Central memory CD4-positive, alpha-beta T cell (primary cell): ENCODE data around the gene CARNS1.
A peak's percentile ranks its signal among the peaks of the same experiment; 100 is the strongest.

Experiments used
- DNase-seq: peaks from one replicate; pipeline ENCODE4 v3.0.0; 2022
- total RNA-seq, 3 experiments: gene quantifications; one replicate each; lab custom pipeline; 2026; lab: John Stamatoyannopoulos, UW

The CARNS1 gene, protein sequence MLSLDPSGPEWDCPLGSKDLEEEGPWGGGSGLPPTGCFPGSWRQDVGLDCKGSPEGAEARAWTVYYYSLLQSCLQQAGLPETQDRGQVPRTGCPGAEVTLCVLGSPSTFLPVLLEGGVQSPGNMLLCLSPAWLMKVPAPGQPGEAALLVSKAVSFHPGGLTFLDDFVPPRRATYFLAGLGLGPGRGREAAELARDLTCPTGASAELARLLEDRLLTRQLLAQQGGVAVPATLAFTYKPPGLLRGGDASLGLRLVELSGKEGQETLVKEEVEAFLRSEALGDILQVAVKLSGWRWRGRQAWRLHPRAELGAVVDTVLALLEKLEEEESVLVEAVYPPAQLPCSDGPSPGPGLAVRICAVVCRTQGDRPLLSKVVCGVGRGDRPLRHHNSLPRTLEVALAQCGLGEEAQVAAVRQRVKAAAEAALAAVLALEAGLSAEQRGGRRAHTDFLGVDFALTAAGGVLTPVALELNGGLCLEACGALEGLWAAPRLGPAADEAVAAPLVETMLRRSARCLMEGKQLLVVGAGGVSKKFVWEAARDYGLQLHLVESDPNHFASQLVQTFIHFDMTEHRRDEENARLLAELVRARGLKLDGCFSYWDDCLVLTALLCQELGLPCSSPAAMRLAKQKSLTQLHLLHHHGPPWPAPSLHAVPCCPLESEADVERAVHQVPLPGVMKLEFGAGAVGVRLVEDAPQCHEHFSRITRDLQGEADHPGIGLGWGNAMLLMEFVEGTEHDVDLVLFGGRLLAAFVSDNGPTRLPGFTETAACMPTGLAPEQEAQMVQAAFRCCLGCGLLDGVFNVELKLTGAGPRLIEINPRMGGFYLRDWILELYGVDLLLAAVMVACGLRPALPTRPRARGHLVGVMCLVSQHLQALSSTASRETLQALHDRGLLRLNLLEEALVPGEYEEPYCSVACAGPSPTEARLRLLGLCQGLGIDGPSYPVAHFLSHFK
- 1.9 to 17.6 (median 3.3) reads per million in 3 experiments for total RNA-seq

DNA sequence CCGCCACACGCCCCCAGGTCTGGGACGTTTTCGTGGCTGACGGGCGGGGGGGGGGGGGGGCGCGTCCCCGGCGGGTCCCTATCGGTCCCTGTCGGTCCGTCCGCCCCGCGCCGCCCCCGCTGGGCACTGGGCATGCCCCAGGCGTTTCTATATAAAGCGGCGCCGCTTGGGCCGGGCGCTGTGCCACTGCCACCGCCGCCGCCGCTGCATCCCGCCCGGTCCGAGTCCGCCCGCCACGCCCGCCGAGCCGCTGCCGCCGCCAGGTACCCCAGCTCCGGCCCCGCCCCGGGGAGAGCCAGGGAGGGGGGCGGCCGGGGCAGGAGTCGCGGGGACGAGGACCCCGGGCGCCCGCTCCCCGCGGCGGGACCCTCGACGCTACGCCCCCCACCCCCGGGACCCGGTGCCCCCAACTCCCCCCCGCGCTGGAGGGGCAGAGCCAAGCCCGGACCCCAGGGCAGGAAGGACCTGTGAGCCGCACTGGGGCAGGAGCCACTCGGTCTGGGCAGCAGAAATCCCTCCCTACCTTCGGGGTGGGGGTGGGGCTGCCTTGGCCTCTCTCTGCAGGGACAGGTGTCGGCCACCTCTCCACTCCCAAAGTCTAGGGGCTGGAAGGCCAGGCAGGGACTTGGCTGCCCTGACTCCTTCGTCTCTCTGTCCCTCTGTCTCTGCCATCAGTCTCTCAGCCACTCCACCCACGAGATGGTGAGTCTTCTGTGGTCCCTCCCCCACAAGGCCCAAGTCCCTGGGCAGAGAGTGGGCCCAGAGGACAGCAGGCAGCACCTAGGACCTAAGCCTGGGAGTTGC lies at the start of gene CARNS1:
TSS of gene CARNS1 (plus strand) at position 178 of the 804 bp plus-strand sequence. CDS start at position 700, 522 bp downstream.
- DNase-seq: no peak

DNA sequence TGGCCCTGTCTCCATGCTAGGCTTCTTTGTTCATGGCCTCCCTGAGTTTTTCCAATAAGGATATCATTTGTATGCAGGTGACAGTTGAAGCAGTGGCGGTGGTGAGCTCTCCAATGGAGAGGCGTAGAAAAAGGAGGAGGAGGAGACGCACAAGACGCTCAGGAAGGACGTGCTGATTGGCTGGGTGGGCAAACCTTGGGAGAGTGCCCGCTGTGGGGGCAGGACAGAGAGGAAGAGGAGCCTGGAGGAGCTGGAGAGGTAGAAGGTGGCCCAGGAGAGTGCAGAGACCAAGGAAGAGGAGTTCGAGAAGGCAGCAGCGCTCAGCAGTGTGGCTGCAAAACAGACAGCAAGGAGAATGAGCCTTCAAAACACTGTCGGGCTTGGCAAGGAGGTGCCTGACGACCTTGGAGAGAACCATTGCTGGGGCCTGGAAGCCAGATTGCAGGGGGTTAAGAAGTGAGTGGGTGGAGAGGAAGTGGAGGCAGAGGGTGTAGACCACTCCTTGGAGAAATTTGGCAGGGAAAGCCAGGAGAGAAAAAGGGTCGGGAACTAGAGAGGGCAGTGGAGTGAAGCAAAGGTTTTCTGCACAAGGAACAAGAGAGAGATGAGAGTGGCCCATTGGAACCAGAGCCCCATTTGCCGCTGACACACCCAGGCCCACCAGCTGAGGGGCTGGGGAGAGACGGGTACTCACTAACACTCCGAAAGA lies 49.6 kb upstream of the CARNS1 start:
- DNase-seq: no peak

DNA sequence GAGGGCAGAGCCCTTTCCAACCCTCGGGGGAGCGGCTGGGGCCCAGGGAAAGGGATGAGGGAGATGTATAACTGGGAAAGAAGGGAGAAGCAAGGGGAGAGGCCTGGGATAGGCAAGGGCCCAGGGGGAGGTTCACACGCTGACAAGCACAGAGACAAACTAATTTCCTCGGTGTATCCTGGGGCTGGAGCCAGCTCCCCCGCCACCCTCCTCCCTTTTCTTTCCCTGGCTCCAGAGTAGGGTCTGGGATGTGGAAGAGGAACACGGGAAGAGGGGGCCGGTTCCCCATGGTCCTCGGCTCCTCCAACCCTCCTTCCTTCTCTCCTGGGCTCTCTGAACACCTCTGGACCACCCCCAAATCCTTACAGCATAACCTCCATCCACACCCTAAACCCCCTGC lies 48.9 kb upstream of the CARNS1 start:
- no peak for DNase-seq

DNA sequence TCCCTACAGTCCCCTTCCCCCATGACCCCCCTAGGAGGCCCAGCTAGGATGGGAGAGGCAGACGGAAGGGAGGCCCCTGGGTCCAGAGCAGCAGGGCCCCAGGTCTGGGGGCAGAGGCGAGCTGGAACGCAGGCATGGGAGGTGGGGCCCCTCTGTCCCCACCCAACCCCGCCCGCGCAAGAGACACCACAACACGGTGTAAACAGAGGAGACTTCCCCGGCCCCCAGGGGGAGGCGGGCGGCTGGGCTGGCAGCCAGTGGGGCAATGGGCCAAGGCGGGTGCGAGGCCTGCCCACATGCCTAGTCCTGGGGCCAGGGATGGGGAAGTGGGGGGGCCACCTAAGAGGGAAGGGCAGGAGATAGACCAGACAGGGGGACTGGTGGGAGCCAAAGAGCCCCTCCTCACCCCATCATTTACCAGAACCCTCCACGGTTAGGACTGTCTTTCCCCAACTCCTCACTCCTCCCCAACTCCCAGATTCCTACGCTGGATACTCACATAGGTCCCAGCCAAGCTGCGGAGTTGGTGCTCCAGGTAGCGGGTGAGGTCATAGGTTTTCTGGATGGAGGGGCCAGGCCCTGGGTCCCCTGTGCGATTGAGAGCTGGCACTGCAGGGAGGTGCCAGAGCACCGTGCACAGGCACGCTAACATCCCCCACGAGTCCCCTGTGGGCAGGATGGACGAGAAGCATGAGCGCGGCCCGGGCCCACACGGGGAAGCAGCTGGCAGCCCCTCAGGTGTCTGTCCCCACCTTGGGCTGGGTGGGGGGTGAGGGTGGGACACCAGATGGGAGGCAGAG lies 48.3 kb upstream of the CARNS1 start:
- no peak for DNase-seq

DNA sequence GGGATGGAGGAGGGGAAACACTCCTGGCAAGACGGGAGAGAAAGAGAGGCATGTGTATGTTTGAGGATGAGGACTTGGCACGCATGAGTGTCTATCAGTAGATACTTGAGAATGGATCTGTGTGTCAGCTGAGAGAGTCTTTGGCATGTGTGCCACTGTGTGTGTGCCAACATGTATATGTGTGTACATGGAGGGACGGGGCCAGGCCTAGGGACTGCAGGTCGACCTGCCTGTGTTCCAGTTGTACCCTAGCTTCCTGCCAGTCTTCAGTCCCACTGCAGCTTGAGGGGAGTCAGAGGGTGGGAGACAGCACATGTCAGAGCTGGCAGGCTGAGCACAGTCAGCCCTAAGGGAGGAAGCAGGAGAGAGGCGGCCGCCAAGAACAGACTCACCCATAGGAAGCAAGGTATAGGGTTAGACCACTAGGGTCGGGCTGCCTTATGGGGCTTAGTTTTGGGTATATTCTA lies 47.7 kb upstream of the CARNS1 start:
- DNase-seq: no peak

DNA sequence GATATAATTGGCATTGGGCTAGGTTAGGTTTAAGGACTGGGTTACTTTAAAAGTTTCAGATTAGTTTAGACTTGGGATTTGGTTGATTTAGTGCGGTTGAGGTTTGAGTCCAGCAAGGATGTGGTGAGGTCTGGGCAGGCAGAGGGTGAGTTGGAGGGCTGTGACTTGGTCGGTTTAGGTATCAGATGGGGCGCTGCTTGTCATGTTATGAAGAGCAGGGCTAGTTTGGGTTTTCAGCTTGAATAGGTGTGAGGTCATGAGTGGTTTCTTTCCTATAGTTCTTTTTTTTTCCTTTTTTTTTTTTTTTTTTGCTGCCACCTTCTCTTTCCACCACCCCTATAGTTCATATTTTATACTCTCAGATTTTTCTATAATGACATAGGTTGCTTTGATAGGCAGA lies 46.9 kb upstream of the CARNS1 start:
- DNase-seq: no peak

DNA sequence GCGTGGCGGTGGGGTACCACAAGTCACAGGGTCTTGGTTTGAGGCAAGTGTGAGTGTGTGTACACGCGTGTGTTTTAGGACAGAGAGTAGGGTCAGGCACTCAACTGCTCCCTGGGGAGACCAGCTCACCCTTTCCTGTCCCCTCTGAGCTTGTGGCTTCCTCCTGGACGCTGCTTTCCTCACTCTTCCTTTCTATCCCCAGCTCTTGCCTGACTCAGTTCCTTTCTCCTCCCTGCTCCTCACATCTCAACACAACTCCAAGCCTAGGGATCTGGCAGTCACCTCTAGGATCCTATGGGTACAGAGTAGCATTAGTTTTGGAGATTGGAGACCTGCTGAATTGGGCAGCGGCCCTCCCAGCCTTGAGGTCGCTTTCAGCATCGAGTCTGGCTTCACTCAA lies 46.2 kb upstream of the CARNS1 start:
- no peak for DNase-seq

DNA sequence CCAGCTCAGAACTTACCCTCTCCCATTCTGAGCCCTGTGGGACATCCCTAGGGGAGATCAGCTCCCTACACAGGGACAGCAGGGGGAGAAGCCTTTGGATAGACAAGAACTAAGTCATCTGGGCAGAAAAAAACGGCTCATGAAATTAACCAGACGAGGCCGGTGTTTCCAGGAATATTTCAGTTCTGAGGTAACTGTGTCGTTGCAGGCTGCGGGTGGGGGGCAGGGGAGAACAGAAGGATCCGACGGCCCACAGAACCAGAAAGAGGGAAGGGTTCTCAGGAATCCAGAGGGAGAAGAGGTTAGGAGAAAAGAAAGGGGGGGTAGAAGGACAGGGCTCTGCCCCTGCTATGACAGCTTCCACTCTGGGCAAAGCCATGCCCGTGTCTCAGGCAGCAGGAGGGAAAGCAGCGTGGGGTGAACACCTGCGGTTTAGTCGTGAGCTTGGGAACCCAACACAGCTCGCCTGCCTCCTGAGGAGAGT lies 45.6 kb upstream of the CARNS1 start:
- DNase-seq: no peak

DNA sequence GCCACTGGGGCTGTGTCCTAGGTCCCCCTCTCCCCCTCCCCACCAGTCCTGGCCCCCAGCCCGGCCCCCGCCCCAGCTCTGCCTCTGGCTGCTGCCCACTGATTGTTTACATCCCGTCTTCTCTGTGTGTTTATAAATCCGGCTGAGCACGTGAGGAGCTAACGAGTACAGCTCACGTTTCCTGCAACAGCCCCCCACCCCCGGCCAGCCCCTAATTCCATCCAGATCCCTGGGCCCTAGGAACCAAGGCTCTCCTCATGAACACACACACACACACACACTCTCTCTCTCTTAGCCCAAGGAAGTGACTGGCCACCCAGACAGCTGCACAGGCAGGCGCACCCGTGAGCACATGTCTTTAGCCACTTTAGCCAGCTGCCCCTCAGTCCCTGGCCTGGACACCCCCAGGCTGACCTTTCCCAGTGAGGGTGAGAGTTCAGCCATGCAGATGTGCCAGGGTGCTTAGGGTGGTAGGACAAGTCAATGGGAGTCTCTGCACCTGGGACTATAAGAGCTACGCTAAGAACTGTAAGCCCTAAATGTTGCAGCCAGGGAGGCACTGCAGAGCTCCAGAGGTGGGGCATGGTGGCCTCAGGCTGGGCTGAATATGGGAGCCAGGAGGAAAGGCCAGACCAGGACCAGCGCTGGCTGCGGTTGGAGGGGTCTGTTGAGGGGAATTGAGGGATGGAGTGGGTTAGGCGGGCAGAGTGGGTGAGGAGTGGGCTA lies 45.0 kb upstream of the CARNS1 start:
- DNase-seq: no peak

DNA sequence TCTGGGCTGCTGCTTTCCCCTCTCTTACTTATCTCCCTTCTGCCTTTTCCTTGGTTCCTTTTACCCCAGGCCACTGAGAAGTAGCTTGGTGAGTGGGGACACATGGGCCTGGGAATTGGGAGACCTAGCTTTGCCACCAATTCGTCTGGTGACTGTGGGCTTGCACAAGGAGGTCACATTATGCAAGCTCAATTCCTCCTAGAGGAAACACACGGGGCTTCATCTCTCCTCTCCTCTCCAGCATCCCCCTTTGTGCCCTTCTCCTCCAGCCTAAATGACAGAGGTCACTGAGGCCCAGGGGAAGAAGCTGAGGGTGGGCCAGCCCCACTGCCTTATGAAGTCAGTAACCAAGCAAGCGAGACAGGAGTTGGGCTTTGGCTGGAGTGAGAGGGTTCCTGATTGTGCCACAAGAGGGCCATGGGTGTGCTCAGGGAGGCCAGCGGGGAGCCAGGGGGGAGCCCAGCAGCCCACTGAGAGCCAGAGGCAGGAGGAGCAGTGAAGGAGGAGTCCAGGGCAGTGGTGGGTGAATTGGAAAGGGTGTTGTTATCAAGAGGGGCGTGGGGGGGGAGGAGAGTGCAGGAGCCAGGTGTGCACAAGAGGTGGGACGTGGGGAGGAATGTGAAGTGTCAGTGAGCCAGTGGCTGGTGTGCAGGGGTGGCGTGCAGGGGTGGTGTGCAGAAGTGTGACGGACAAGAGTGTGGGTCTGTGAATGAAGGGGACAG lies 44.1 kb upstream of the CARNS1 start:
- DNase-seq: no peak

DNA sequence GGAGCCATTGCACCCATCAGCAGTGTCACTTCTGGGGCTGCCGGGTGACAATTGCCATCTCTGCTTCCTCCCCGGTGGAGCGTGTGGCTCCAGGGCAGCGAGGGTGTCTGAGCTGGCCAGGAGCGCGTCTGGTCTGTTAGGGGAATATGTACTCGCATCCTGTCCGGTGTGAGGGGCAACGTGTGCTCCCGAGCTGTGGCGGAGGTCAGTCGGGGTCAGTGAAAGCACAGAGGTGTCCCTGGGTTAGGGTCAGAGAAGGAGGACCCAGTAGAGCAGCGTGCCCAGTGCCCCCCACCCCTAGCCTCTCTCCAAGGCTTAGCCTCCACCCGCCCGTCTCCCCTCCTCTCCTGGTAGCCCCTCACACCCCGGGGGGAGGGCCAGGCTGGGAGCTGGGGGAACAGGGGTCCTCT lies 43.6 kb upstream of the CARNS1 start:
- no peak for DNase-seq

DNA sequence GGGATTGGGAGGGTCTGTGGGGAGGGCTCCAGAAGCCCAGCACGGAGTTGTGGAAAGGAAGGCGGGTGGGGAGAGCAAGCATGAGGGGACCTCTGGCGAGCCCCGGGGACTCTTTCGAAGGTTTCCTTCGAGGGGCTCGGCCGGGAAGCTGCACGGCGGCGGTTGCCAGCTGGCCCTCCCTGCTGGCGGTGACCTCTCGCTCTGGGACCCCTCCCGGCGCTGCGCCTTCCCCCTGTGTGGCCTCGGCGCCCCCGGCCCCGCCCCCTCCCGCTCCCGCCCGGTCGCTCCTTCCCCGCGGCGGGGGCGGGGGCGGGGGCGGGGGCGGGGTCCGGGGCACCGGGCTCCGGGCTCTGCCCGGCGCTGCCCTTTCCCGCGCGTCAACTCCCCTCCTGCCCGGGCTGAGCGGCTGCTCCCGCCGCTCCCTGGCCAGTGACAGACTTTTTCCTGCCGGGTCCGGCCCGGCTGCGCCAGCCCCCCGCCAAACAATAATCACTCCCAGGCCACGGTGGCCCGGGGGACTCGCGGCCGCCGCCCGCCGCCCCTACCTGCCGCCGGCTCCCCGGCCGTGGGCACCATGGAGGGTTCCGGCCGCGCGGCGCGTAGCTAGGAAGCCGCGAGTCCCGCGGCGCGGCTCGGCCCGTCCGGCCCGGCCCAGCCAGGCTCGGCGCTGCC lies 43.0 kb upstream of the CARNS1 start:
- DNase-seq: no peak

DNA sequence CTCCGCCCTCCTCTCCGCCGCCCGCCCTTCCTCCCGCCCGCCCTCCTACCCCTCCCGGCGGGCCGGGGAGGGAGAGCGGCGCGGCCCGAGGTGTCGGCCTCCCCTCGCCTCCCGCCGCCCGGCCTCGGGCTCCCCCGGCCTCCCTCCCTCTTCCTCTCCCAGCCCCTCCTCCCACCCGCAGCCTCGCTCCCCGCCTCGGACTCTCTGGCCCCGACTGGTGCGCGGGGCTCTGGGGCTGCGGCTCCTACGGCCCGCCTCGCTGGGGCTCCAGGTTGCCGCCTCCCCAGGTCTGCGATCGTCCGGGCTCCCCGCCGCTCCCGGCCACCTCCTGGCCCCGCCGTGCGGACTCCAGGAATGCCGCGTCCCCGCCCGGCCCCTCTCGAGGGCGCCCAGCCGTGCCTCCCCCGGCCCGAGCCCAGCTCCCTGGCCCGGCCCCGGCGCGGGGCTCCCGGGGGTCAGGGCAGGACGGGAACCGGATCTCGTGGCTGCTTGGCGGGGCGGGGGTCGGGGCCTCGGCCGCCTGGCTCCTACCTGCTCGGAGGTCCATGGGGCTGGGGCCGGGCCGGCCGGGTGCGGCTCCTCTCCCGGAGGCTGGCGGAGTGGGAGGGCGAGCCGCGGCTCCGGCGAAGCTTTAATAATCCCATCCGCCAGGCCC lies 42.4 kb upstream of the CARNS1 start, which contains the start of gene CLCF1:
TSS of gene CLCF1 (minus strand) at position 606 of the 655 bp plus-strand sequence. CDS start at position 547, 59 bp downstream.
- DNase-seq: no peak

DNA sequence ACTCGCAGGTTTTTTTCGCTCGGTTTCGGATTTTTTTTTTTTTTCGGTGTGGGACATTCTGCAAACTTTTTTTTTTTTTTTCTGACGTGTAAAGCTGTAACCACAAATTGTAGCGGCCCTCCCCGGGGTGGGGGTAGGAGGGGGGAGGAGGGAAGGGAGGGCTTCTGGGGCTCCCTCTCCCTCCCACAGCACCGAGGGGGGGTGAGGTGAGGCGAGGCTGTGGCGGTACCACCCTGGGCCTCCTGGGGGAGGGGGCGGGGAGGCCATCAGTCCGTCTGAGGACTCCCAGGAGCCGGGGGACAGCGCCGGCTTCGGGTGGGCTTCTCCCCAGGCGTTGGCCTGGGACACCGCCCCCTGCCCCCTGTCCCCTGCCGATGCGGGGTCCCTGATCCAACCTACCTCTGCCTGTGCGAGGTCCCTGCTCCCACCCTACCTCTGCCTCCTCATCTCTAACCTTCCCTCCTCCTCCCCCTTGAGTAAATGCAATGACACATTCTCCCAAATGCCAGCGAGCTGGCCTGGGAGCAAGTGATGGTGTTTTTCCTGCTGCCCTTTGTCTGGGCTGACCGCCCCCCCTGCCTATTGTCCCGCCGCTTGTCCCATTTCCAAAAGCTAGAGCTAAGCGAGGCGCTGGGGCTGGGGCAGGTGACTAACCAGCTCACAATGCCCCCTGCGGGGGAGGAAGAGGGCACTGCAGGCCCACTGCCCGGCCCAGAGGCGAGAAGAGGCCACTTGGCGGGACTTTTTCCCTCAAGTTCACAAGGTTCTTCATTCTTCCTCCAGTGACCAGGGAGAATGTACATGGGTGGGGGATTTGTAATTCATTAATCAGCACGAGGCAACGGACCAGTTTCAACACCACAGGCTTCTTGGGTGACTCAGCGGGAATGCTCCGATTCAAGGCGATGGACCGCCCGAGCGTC lies 41.6 kb upstream of the CARNS1 start:
- peak; percentile 84 for DNase-seq

DNA sequence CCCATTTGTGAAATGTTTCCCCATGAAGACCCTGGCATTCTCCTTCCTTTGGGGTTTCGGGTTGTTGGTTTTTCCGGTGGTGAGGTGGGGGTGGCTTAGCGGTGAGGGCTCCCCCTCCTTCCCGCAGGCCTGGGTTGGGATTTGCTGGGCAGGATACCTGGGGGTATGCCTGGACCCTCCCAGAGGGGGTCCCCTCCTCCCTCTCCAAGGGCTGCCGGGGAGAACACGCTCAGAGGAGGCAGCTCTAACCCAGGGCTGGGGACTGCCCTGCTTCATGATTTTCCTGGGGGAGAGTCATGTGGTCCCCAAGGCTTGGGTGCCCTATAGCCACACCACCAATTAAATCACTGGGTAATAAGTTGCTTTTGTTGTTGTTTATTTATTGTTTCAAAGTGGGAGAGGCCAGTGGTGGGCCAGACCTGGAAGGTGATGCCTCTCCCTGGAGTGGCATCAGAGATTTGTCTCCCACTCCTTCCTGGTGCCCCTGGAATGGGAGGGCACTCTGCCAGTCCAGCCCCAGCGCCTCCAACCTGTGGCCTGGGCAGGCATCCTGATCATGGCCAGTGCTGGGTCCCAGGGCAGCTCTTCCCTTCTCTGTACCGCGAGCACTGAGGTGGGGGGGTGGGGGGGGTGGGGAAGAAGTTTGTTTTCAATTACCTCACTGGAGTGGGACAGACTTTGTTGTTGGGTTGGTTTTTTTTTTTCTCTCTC lies 40.8 kb upstream of the CARNS1 start:
- no peak for DNase-seq

DNA sequence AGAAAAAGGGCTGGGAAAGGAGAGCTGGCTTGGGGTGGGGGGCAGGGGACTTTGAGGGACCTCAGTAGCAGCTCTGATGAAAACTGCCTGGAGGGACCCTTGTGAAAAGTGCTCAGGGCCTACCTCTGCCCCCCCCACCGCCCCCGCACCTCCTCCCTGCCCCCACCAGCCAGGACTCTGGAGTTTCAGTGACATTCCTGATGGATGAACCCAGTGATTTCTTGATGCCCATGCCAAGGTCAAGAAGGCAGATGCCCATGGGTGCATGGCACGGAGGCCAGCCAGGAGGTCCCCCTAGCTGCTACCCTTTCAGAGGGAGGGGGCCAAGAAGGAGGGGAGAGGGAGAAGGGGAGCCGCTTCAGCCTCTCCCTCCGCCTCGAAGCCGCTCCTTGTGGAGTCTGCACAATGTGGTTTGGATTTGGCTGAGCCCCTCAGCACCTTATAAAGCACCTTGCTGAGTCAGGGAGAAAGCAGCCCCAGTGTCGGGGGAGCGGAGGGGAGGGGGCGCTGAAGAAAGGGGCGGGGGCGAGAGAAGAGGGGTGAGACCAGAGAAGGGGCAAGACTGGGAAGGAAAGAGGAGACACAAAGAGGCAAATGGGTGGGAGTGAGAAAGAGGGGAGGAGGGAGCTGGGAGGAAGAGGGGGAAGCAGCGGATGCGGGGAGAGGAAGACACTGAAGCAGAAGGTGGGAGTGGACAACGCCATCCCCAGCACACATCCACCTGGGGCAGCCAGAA lies 40.0 kb upstream of the CARNS1 start:
- DNase-seq: no peak
